ENCODE results near the gene KLK15.
A peak's percentile ranks its signal among the peaks of the same experiment; 100 is the strongest.

Gene KLK15

DNA sequence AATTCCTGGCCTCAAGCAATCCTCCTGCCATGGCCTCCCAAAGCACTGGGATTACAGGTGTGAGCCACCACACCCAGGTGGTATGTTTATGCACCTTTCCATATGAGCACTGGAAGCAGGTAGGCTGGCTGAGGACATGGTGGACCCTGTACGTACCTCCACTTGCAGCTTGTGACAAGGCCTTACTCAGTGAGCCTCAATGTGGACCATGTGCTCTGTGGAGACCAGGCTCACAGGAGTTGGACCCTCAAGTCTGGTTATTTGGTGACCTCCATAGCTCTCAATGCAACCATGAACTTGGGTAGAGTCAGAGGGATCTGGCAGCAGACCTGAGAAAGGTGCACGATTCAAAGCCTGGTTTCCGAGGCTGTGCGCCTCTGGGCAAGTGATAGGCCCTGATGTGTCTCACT lies 37.7 kb downstream of the KLK15 start:
- H3K27ac ChIP-seq, result peak overlapping the region; percentile 98
- no peak for TF ChIP-seq ZFX (IDR thresholded peaks at IDR 0.05; ENCODE audit: borderline replicate concordance)
- TF ChIP-seq, protein P1, sequence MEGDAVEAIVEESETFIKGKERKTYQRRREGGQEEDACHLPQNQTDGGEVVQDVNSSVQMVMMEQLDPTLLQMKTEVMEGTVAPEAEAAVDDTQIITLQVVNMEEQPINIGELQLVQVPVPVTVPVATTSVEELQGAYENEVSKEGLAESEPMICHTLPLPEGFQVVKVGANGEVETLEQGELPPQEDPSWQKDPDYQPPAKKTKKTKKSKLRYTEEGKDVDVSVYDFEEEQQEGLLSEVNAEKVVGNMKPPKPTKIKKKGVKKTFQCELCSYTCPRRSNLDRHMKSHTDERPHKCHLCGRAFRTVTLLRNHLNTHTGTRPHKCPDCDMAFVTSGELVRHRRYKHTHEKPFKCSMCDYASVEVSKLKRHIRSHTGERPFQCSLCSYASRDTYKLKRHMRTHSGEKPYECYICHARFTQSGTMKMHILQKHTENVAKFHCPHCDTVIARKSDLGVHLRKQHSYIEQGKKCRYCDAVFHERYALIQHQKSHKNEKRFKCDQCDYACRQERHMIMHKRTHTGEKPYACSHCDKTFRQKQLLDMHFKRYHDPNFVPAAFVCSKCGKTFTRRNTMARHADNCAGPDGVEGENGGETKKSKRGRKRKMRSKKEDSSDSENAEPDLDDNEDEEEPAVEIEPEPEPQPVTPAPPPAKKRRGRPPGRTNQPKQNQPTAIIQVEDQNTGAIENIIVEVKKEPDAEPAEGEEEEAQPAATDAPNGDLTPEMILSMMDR (IDR thresholded peaks at IDR 0.05), result no peak

DNA sequence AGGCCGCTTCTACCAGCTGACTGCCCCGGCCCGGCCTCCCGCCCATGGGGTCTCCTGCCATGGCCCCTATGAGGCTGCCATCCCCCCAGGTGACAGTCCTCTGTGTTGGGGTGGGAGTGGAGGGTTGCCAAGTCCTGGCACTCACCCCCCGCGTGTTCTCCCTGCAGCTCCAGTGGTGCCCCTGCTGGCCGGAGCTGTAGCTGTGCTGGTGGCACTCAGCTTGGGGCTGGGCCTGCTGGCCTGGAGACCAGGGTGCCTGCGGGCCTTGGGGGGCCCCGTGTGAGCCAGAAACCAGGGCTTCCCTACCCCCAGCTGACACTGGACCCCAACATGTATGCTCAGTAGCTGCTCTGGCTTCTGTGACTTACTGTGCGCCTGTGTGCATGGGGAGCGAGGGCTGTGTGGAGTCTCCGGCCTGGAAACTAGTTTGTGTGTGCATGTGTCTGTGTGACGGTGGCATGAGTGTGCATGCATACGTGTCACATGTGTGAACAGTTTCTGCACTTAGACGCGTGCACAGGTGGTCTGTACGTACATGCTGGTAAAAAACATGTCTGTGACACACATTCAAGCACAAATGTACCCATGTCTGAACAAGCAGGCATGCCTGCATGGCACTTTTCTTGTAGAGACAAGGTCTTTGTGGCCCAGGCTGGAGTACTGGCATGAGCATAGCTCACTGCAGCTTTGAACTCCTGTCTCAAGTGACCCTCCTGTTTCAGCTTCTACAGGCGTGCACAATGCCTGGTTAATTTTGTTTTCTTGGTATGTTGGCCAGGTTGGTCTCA lies 38.3 kb downstream of the KLK15 start:
- peak overlapping the region; percentile 98 for H3K27ac ChIP-seq
- no peak for TF ChIP-seq ZFX (IDR thresholded peaks at IDR 0.05; ENCODE audit: borderline replicate concordance)
- TF ChIP-seq, protein P1 (IDR thresholded peaks at IDR 0.05), result peak; percentile 70

DNA sequence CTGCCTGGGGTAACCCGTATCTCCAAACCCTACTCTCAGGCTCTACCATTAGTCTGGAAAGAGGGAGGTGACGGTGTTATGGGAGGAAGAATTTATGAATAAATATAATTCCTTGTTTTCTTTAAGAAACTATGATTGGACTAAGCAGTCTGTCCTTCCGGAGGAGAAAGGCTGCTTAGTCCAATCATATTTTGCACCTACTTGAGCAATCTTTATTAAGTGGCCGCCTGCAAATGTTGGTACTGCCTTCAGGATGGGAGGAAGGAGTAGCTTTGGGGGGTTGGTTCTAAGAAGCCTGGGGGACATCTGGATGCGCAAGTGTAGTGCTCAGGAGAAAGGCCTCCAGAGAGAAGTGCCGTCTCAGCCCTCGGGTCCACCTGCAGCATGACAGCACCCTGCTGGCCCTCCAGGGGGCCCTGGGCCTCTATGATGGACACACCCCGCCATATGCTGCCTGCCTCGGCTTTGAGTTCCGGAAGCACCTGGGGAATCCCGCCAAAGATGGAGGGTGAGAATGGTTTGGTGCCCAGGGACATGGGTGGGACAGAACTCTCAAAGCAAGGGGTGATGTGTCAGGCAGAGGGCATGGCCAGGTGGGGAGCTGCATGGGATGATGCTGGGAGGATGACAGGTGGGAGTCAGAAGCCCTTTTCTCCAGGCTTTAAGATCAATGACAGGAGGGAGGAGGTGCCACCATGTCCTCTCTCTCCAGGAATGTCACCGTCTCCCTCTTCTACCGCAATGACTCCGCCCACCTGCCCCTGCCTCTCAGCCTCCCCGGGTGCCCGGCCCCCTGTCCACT lies 39.1 kb downstream of the KLK15 start:
- peak overlapping the region; percentile 98 for H3K27ac ChIP-seq
- TF ChIP-seq, protein P1 (IDR thresholded peaks at IDR 0.05), result no peak
- TF ChIP-seq ZFX (IDR thresholded peaks at IDR 0.05; ENCODE audit: borderline replicate concordance), result no peak

DNA sequence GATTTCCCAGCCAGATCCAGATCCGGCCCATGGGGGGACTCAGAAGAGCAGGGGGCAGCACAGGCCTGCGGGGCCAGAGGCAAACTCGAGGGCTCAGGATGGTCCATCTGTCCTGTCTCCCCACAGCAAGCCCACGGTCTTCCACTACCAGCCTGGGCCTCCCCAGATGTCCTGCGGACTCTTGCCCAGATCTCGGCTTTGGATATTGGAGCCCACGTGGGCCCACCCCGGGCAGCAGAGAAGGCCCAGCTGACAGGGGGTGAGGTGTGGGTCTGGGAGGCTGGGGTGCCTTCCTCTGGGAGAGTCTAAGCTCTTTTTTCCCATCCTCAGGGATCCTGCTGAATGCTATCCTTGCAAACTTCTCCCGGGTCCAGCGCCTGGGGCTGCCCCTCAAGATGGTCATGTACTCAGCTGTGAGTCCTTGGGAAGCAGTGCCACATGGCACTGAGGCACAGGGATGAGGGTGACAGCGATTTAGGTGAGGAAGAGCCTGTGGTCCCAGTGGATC lies 39.8 kb downstream of the KLK15 start:
- TF ChIP-seq ZFX (IDR thresholded peaks at IDR 0.05; ENCODE audit: borderline replicate concordance), result no peak
- TF ChIP-seq, protein P1 (IDR thresholded peaks at IDR 0.05), result no peak
- peak overlapping the region; percentile 98 for H3K27ac ChIP-seq

DNA sequence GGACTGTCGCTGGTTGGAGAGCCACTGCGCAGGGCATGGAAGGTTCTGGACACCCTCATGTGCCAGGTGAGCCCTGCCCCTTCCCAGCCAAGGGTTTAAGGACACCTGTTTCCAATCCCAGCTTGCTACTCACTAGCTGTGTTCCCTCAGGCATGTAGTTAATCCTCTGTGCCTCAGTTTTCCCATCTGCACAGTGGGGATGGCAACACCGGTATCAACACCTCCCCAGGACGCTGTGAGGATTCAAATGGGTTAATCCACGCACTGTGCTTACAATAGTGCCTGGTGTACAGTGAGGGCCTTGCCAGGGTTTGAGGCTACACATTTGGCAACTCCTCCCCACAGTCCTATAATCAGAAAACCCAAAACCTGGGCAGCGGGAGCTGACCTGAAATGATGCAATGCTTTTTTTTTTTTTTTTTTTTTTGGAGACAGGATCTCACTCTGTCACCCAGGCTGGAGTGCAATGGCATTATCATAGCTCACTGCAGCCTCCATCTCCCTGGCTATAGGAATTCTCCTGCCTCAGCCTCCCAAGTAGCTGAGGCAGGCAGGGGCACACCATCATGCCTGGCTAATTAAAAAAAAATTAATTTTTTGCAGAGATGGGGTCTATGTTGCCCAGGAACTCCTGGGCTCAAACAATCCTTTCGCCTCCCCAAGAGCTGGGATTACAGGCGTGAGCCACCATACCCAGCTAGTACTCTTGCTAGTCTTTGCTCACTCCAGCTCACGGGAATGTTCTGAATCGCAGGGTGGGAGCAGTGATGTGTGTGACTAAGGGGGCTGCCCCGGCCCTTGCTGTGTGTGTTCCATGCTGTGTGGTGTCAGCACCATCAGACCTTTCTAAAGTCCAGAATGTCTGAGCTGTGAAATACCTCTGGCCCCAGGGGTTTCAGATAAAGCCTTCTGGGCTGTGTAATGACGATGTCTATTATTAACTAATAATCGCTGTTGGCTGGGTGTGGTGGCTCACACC lies 40.8 kb downstream of the KLK15 start:
- peak overlapping the region; percentile 98 for H3K27ac ChIP-seq
- TF ChIP-seq, protein P1 (IDR thresholded peaks at IDR 0.05), result no peak
- TF ChIP-seq ZFX (IDR thresholded peaks at IDR 0.05; ENCODE audit: borderline replicate concordance), result no peak

DNA sequence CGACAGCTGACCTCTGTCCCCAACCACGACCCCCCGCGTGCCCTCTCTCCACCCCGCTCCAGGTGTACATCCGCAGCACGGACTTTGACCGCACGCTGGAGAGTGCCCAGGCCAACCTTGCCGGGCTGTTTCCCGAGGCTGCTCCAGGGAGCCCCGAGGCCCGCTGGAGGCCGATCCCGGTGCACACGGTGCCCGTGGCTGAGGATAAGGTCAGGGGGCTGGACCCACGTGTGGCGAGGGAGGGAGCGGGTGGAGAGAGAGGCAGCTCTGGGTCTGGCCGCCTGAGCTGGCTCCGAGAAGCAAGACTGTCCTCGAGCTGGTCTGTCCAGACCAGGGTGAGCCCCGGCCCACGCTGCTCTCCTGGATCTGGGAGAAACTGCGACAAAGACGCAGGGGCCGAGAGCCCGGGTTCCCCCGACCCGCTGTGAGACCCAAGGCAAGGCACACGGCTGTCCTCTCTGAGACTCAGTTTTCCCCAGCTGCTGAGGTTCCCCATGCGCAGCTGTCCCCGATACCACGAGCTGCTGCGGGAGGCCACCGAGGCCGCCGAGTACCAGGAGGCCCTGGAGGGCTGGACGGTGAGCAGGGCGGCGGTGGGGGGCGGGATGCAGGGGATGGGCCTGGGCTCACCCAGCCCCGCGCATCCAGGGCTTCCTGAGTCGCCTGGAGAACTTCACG lies 41.6 kb downstream of the KLK15 start:
- no peak for TF ChIP-seq ZFX (IDR thresholded peaks at IDR 0.05; ENCODE audit: borderline replicate concordance)
- TF ChIP-seq, protein P1 (IDR thresholded peaks at IDR 0.05), result no peak
- peak overlapping the region; percentile 98 for H3K27ac ChIP-seq

Data from 22Rv1 (cell line).